Parathyroid adenoma (tissue), 2 donors: ENCODE measurements around the gene PLCG1.

Experiments
- H2AFZ ChIP-seq: fragments of 300-600 bp; sonication (generic); one replicate; pipeline ENCODE4 v1.7.0; 2017; ENCODE audit warnings: antibody characterized with exemption, mild to moderate bottlenecking
- H3K27ac ChIP-seq: fragments of 300-600 bp; sonication (generic); one replicate; pipeline ENCODE4 v1.7.0; 2017
- H3K27me3 ChIP-seq: fragments of 300-600 bp; sonication (generic); one replicate; pipeline ENCODE4 v1.7.0; 2017; ENCODE audit warnings: low read length; ENCODE audit not compliant: control insufficient read depth, insufficient read depth
- H3K36me3 ChIP-seq: fragments of 300-600 bp; sonication (generic); one replicate; pipeline ENCODE4 v1.7.0; 2017; ENCODE audit warnings: low read length; ENCODE audit not compliant: control insufficient read depth, insufficient read depth
- H3K4me1 ChIP-seq: fragments of 300-600 bp; sonication (generic); one replicate; pipeline ENCODE4 v1.7.0; 2017; ENCODE audit warnings: control low read depth
- H3K4me2 ChIP-seq: fragments of 300-600 bp; sonication (generic); one replicate; pipeline ENCODE4 v1.7.0; 2017; ENCODE audit warnings: low read length
- H3K4me3 ChIP-seq: fragments of 300-600 bp; sonication (generic); one replicate; pipeline ENCODE4 v1.7.0; 2017; ENCODE audit warnings: low read depth, low read length
- H3K79me2 ChIP-seq: fragments of 300-600 bp; sonication (generic); one replicate; pipeline ENCODE4 v1.7.0; 2017; ENCODE audit warnings: control low read depth
- H3K9ac ChIP-seq: fragments of 300-600 bp; sonication (generic); one replicate; pipeline ENCODE4 v1.7.0; 2017; ENCODE audit warnings: mild to moderate bottlenecking
- H3K9me3 ChIP-seq: fragments of 300-600 bp; sonication (generic); one replicate; pipeline ENCODE4 v1.7.0; 2017; ENCODE audit warnings: low read length; ENCODE audit not compliant: control insufficient read depth
- CTCF ChIP-seq: fragments of 300-600 bp; sonication (generic); IDR thresholded peaks from one replicate; pipeline ENCODE4 v1.7.0; 2017; ENCODE audit warnings: antibody characterized with exemption, mild to moderate bottlenecking
- donor health status: primary hyperparathyroidism.

PLCG1 gene

GRCh38 chr20:41181567-41181966 is 44.2 kb downstream of the PLCG1 start:
- H3K27me3 ChIP-seq: no peaks in the 10 kb centered on the region
- no peak overlapping the region for H2AFZ ChIP-seq
- H3K9ac ChIP-seq: no peak overlapping the region
- no peak overlapping the region for H3K27ac ChIP-seq
- TF ChIP-seq CTCF: no peak
- H3K4me2 ChIP-seq: no peak overlapping the region
- no peaks in the 10 kb centered on the region for H3K79me2 ChIP-seq
- H3K36me3 ChIP-seq: no peaks in the 10 kb centered on the region
- H3K9me3 ChIP-seq: no peaks in the 10 kb centered on the region
- no peak overlapping the region for H3K4me3 ChIP-seq
- no peaks in the 10 kb centered on the region for H3K4me1 ChIP-seq

DNA sequence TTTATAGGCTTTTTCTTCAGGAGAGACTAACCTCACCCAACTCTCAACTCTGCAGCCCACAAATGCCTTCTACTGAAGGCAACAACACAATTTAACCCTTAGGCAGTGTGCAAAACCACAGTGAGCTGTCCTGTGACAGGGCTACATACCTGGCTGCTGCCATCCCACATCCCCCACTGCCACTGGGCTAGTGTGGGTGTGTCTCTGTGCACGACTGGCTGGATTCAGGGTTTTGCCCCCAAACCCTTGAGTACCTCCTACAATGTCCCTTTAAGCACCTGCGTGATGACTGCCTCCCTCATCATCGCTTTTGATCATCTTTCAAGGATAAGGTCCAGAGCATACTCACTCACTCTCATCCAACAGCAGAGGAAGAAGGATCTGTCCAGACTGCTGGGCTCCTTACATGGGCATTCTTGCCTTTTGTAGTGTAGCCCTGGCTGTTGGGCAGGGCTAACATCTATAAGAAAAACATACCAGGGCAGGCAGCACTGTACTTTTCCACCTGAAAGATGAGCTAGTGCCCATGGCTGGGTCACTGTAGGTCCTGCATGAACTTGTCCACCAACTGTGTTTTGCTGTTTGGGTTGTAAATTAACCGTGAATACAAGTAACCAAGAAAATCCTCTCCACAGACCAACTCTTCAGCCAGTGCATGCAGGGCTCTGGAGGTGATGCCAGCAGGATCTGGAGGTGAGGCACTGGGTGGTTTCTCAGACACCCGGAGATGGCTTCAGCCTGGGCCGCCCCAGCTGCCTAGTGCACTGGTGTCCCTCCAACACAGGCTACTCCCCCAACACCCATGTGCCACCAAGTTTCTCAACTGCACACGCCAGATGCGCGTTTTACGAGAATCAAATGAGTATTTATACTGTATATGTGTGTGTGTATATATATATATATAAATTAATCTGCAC is 45.2 kb downstream of the PLCG1 start:
- Histone ChIP-seq H3K27me3 (no peaks in the 10 kb centered on the region), H3K4me2 (no peak overlapping the region), H3K36me3 (no peaks in the 10 kb centered on the region), H3K9me3 (no peaks in the 10 kb centered on the region), H2AFZ (no peak overlapping the region), H3K4me3 (no peak overlapping the region), H3K4me1 (no peaks in the 10 kb centered on the region), H3K27ac (no peak overlapping the region), H3K9ac (no peak overlapping the region), H3K79me2 (no peaks in the 10 kb centered on the region)
- TF ChIP-seq CTCF: no peak

- H3K79me2 ChIP-seq: no peaks in the 10 kb centered on the region
- no peaks in the 10 kb centered on the region for H3K27me3 ChIP-seq
- H3K9ac ChIP-seq: no peak overlapping the region
- H3K36me3 ChIP-seq: no peaks in the 10 kb centered on the region
- TF ChIP-seq CTCF: no peak
- no peaks in the 10 kb centered on the region for H3K4me1 ChIP-seq
- no peak overlapping the region for H3K4me3 ChIP-seq
- no peak overlapping the region for H2AFZ ChIP-seq
- no peak overlapping the region for H3K4me2 ChIP-seq
- no peak overlapping the region for H3K27ac ChIP-seq
- no peaks in the 10 kb centered on the region for H3K9me3 ChIP-seq
These were observed 46.0 kb downstream of the PLCG1 start for GRCh38 chr20:41183391-41183790.

DNA sequence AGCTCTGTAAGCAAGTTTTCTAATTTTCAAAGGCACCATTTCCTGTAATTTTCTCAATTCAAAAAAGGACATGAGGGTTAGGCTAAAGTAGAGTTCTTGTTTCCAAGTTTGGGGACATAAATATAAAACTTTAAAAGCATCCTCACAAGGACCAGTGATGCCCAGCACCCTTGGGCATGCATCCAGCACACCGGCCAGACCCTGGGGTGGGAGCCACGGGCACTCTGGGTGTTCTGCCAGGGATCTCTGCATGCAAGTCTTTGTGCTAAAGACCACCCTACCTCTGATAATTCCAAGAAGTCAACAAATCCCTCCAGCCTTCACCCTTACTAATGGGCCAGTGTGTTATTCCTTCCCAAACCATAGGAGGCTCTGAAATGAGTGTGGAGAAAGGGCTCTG is 46.5 kb downstream of the PLCG1 start:
- no peaks in the 10 kb centered on the region for H3K36me3 ChIP-seq
- H3K4me1 ChIP-seq: no peaks in the 10 kb centered on the region
- no peak for TF ChIP-seq CTCF
- no peak overlapping the region for H3K27ac ChIP-seq
- H3K79me2 ChIP-seq: no peaks in the 10 kb centered on the region
- H3K9ac ChIP-seq: no peak overlapping the region
- no peak overlapping the region for H3K4me2 ChIP-seq
- H2AFZ ChIP-seq: no peak overlapping the region
- H3K4me3 ChIP-seq: no peak overlapping the region
- no peaks in the 10 kb centered on the region for H3K9me3 ChIP-seq
- no peaks in the 10 kb centered on the region for H3K27me3 ChIP-seq
